GM12878 (cell line): ENCODE data around the gene EIF5.

Source experiments
- CTCF ChIP-seq, 3 experiments: IDR thresholded peaks in 2 of 3; conservative IDR thresholded peaks in 1 of 3; 2 replicates each; pipeline ENCODE4 v1.5.1; 2011; ENCODE audit warnings: low read depth in 3 of 3, low read length in 3 of 3, mild to moderate bottlenecking in 3 of 3, control low read depth in 2 of 3, moderate library complexity in 2 of 3, inconsistent platforms in 1 of 3, mixed read lengths in 1 of 3; ENCODE audit not compliant: control insufficient read depth in 2 of 3, insufficient read depth in 1 of 3; ENCODE audit errors: extremely low read depth in 1 of 3
- EP300 ChIP-seq, 2 experiments: fragments of 150-350 bp in 1 of 2; IDR thresholded peaks; 2 replicates each; pipeline ENCODE4 v1.6.1; 2011 to 2012; ENCODE audit warnings: low read depth in 2 of 2, low read length in 2 of 2, borderline replicate concordance in 1 of 2, improper control_type of control experiment in 1 of 2, inconsistent platforms in 1 of 2; ENCODE audit not compliant: control insufficient read depth in 1 of 2
- ESRRA ChIP-seq: IDR thresholded peaks from 2 replicates; pipeline ENCODE4 v1.6.1; 2012; ENCODE audit warnings: mild to moderate bottlenecking, low read length, improper control_type of control experiment
- GABPA ChIP-seq: IDR thresholded peaks from 2 replicates; pipeline ENCODE4 v1.6.1; 2014; ENCODE audit warnings: antibody characterized with exemption, low read depth, mild to moderate bottlenecking, inconsistent platforms
- POLR2A ChIP-seq: IDR thresholded peaks from 2 replicates; pipeline ENCODE4 v1.6.1; 2011; ENCODE audit warnings: low read depth, mild to moderate bottlenecking, low read length
- POLR2AphosphoS5 ChIP-seq: IDR thresholded peaks from 2 replicates; pipeline ENCODE4 v1.6.1; 2011; ENCODE audit warnings: mild to moderate bottlenecking, low read length, inconsistent platforms
- RAD21 ChIP-seq: IDR thresholded peaks from 2 replicates; pipeline ENCODE4 v1.6.1; 2011; ENCODE audit warnings: mild to moderate bottlenecking, low read depth, low read length, moderate library complexity; ENCODE audit not compliant: insufficient read depth
- SKIL ChIP-seq: fragments of 450-650 bp; IDR thresholded peaks from 2 replicates; pipeline ENCODE4 v1.6.1; 2017; ENCODE audit warnings: mild to moderate bottlenecking, low read depth, inconsistent platforms; ENCODE audit not compliant: poor library complexity, severe bottlenecking
- SMC3 ChIP-seq: IDR thresholded peaks from 2 replicates; pipeline ENCODE4 v1.6.1; 2011; ENCODE audit warnings: low read length, improper control_type of control experiment, borderline replicate concordance
- TCF12 ChIP-seq: IDR thresholded peaks from 2 replicates; pipeline ENCODE4 v1.6.1; 2011; ENCODE audit warnings: low read depth, mild to moderate bottlenecking, low read length
- TCF3 ChIP-seq: IDR thresholded peaks from 2 replicates; pipeline ENCODE4 v1.6.1; 2012; ENCODE audit warnings: low read depth, mild to moderate bottlenecking, low read length, borderline replicate concordance; ENCODE audit not compliant: insufficient read depth

GRCh38 chr14:103317251-103317650, 16.8 kb upstream of the EIF5 start:
- TF ChIP-seq POLR2A: no peak
- no peak for TF ChIP-seq TCF12
- TF ChIP-seq RAD21: no peak
- no peak for TF ChIP-seq ESRRA
- no peak for TF ChIP-seq TCF3
- TF ChIP-seq SMC3: no peak
- no peak for TF ChIP-seq CTCF (IDR thresholded peaks at IDR 0.05 in 2 of 3, conservative IDR thresholded peaks at IDR 0.05 in 1 of 3; ENCODE audit: control insufficient read depth in 2 of 3, extremely low read depth in 1 of 3, insufficient read depth in 1 of 3, low read depth in 3 of 3, low read length in 3 of 3)
- no peak for TF ChIP-seq POLR2AphosphoS5
- TF ChIP-seq SKIL: no peak
- no peak for TF ChIP-seq GABPA
- TF ChIP-seq EP300 (IDR thresholded peaks at IDR 0.05; ENCODE audit: borderline replicate concordance in 1 of 2, control insufficient read depth in 1 of 2, low read depth in 2 of 2, low read length in 2 of 2): no peak
